ENCODE measurements around the gene TARS2. TPM values are rescaled to one million over a fixed set of nuclear protein-coding genes. Genes with fewer than 3 reads are reported as not detected.

Gene TARS2
- total and polyA plus RNA-seq, 2 of the 13 experiments (the other 11 are each of a cell fraction or from before 2014, with no cell fraction given): 21.3 to 22.8 TPM

GRCh38 chr1:150511985-150512660 is 24.9 kb downstream of the TARS2 start:
- no peak overlapping the region for H3K4me2 ChIP-seq (ENCODE audit: low read depth, low read length)
- H3K9me3 ChIP-seq (ENCODE audit: low read length): no peaks in the 10 kb centered on the region
- H3K4me1 ChIP-seq (ENCODE audit: insufficient read depth, low read length): peaks cover 25% of the 10 kb centered on the region
- 89% methylated on average over 15 of the region's 17 CpGs for WGBS (ENCODE audit: low lambda C conversion rate)
- DNase-seq (ENCODE audit: low spot score) (no peak), FAIRE-seq (no peak), ATAC-seq (no peak)
- no peak overlapping the region for H3K27ac ChIP-seq (ENCODE audit: extremely low read length, insufficient read depth, low read length)
- no peak overlapping the region for H2AFZ ChIP-seq (ENCODE audit: low read length)
- POLR2A ChIA-PET: interaction anchor here (1.0 kb wide), 1 partner anchor 25 kb away, joined by 3 read pairs; the partner anchor contains the start of gene TARS2
- H3K27me3 ChIP-seq (ENCODE audit: control insufficient read depth in 1 of 2, insufficient read depth in 2 of 2, low read length in 2 of 2): no peaks in the 10 kb centered on the region; a peak in 1 of 5 replicates
- no peaks in the 10 kb centered on the region for H4K20me1 ChIP-seq (ENCODE audit: insufficient read depth, low read length)
- TF ChIP-seq TFAP4 (IDR thresholded peaks at IDR 0.05; ENCODE audit: borderline replicate concordance, low read depth): no peak
- no peak for TF ChIP-seq AHR (CRISPR knock-in tag; IDR thresholded peaks at IDR 0.05)
- H3K9ac ChIP-seq (ENCODE audit: insufficient read depth, low read depth, low read length): no peak overlapping the region
- CTCF ChIA-PET (ENCODE audit: low intra/inter-chr PET ratio, low total read pairs): no interaction called here
- intact Hi-C loops (cut with micrococcal nuclease; ENCODE audit: unreplicated experiment) (no loop called here), in situ Hi-C loops (cut with HindIII; ENCODE audit: extremely low pct_ligation_motif_present, low pct_unique_long_range_greater_than_20kb) (no loop called here)
- BruUV-seq (replicated peaks): no TSS peak
- H3K36me3 ChIP-seq (replicated peaks in 1 of 2; ENCODE audit: control insufficient read depth in 1 of 2, insufficient read depth in 2 of 2, low read length in 2 of 2): peaks cover 2 to 3% of the 10 kb centered on the region in 2 experiments; a peak in 1 of 5 replicates
- no peaks in the 10 kb centered on the region for H3K79me2 ChIP-seq (ENCODE audit: insufficient read depth, low read length)
- no peak overlapping the region for H3K4me3 ChIP-seq (replicated peaks in 1 of 3; ENCODE audit: insufficient read depth in 1 of 3, low read depth in 2 of 3, low read length in 3 of 3)

GRCh38 chr1:150512846-150513245 is 25.6 kb downstream of the TARS2 start:
- CTCF ChIA-PET (ENCODE audit: low intra/inter-chr PET ratio, low total read pairs): no interaction called here
- no peak overlapping the region for H3K9ac ChIP-seq (ENCODE audit: insufficient read depth, low read depth, low read length)
- FAIRE-seq (no peak), ATAC-seq (no peak), DNase-seq (ENCODE audit: low spot score) (no peak)
- POLR2A ChIA-PET: interaction anchor here (1.0 kb wide), 1 partner anchor 25 kb away, joined by 3 read pairs; the partner anchor contains the start of gene TARS2
- no peaks in the 10 kb centered on the region for H4K20me1 ChIP-seq (ENCODE audit: insufficient read depth, low read length)
- no peak overlapping the region for H3K4me2 ChIP-seq (ENCODE audit: low read depth, low read length)
- H3K79me2 ChIP-seq (ENCODE audit: insufficient read depth, low read length): no peaks in the 10 kb centered on the region
- H3K4me1 ChIP-seq (ENCODE audit: insufficient read depth, low read length): peaks cover 32% of the 10 kb centered on the region
- H3K4me3 ChIP-seq (replicated peaks in 1 of 3; ENCODE audit: insufficient read depth in 1 of 3, low read depth in 2 of 3, low read length in 3 of 3): no peak overlapping the region
- no peaks in the 10 kb centered on the region for H3K9me3 ChIP-seq (ENCODE audit: low read length)
- intact Hi-C loops (cut with micrococcal nuclease; ENCODE audit: unreplicated experiment): no loop called here
- WGBS (ENCODE audit: low lambda C conversion rate): 68% methylated on average over 2 of the region's 2 CpGs
- no TSS peak for BruUV-seq (replicated peaks)
- peaks cover 0 to 2% of the 10 kb centered on the region in 2 experiments; a peak in 1 of 5 replicates for H3K36me3 ChIP-seq (replicated peaks in 1 of 2; ENCODE audit: control insufficient read depth in 1 of 2, insufficient read depth in 2 of 2, low read length in 2 of 2)
- no peaks in the 10 kb centered on the region; a peak in 1 of 5 replicates for H3K27me3 ChIP-seq (ENCODE audit: control insufficient read depth in 1 of 2, insufficient read depth in 2 of 2, low read length in 2 of 2)
- no peak overlapping the region for H2AFZ ChIP-seq (ENCODE audit: low read length)
- no peak overlapping the region for H3K27ac ChIP-seq (ENCODE audit: extremely low read length, insufficient read depth, low read length)
- in situ Hi-C loops (cut with HindIII; ENCODE audit: extremely low pct_ligation_motif_present, low pct_unique_long_range_greater_than_20kb): no loop called here
- TF ChIP-seq KLF16 (CRISPR knock-in tag; IDR thresholded peaks at IDR 0.05) (no peak), HNF1A (IDR thresholded peaks at IDR 0.05; ENCODE audit: low read depth) (no peak), HNF1A (CRISPR knock-in tag; IDR thresholded peaks at IDR 0.05; ENCODE audit: borderline replicate concordance) (no peak), SOX13 (IDR thresholded peaks at IDR 0.05) (no peak), SOX13 (CRISPR knock-in tag; conservative IDR thresholded peaks at IDR 0.05 in 1 of 2, IDR thresholded peaks at IDR 0.05 in 1 of 2) (no peak), ZFP82 (CRISPR knock-in tag; IDR thresholded peaks at IDR 0.05; ENCODE audit: borderline replicate concordance) (no peak), PREB (CRISPR knock-in tag; IDR thresholded peaks at IDR 0.05) (no peak), ZNF333 (CRISPR knock-in tag; IDR thresholded peaks at IDR 0.05; ENCODE audit: borderline replicate concordance) (no peak), SCMH1 (CRISPR knock-in tag; IDR thresholded peaks at IDR 0.05; ENCODE audit: borderline replicate concordance) (no peak), ERF (CRISPR knock-in tag; IDR thresholded peaks at IDR 0.05) (no peak)
